Trophoblast cell (in vitro differentiated cells and primary cell): ENCODE results near the gene BAZ1B.

Experiments
- DNase-seq, 2 donors: peaks; one replicate each; pipeline ENCODE4 v3.0.0-alpha.2; 2016
- H2AFZ ChIP-seq: 2 replicates; pipeline ENCODE4 v1.6.1; 2013; ENCODE audit warnings: low read length, moderate library complexity, mild to moderate bottlenecking; ENCODE audit not compliant: insufficient read depth, poor library complexity
- H2AK5ac ChIP-seq: 2 replicates; pipeline ENCODE4 v1.6.1; 2013; ENCODE audit warnings: mild to moderate bottlenecking, low read length
- H2BK120ac ChIP-seq: 2 replicates; pipeline ENCODE4 v1.6.1; 2013; ENCODE audit warnings: low read length, mild to moderate bottlenecking, moderate library complexity; ENCODE audit not compliant: insufficient read depth, poor library complexity
- H2BK12ac ChIP-seq: 2 replicates; pipeline ENCODE4 v1.6.1; 2013; ENCODE audit warnings: mild to moderate bottlenecking, low read length, moderate library complexity
- H2BK5ac ChIP-seq: 2 replicates; pipeline ENCODE4 v1.6.1; 2013; ENCODE audit warnings: low read length, low read depth, moderate library complexity, mild to moderate bottlenecking; ENCODE audit not compliant: poor library complexity
- H3K14ac ChIP-seq: 2 replicates; pipeline ENCODE4 v1.6.1; 2013; ENCODE audit warnings: mild to moderate bottlenecking, low read length
- H3K18ac ChIP-seq: 2 replicates; pipeline ENCODE4 v1.6.1; 2013; ENCODE audit warnings: mild to moderate bottlenecking, low read length
- H3K23ac ChIP-seq: 2 replicates; pipeline ENCODE4 v1.6.1; 2013; ENCODE audit warnings: low read length
- H3K27ac ChIP-seq: 2 replicates; pipeline ENCODE4 v1.5.1; 2013; ENCODE audit warnings: low read depth, mild to moderate bottlenecking, inconsistent platforms, low read length, moderate library complexity
- H3K27me3 ChIP-seq: 2 replicates; pipeline ENCODE4 v1.6.1; 2013; ENCODE audit warnings: inconsistent platforms, mild to moderate bottlenecking, low read length, moderate library complexity; ENCODE audit not compliant: insufficient read depth
- H3K36me3 ChIP-seq, 2 experiments: 1 replicate in 1 of 2; 2 replicates in 1 of 2; pipeline ENCODE4 v1.6.1; 2013; ENCODE audit warnings: low read length in 2 of 2, mild to moderate bottlenecking in 2 of 2, moderate library complexity in 1 of 2; ENCODE audit not compliant: insufficient read depth in 2 of 2, control insufficient read depth in 1 of 2
- H3K4ac ChIP-seq: 2 replicates; pipeline ENCODE4 v1.6.1; 2013; ENCODE audit warnings: low read depth, mild to moderate bottlenecking, low read length, moderate library complexity
- H3K4me1 ChIP-seq, 2 experiments: 1 replicate in 1 of 2; 2 replicates in 1 of 2; pipeline ENCODE4 v1.6.1; 2013; ENCODE audit warnings: low read length in 2 of 2, mild to moderate bottlenecking in 2 of 2, moderate library complexity in 1 of 2; ENCODE audit not compliant: insufficient read depth in 2 of 2, control insufficient read depth in 1 of 2
- H3K4me2 ChIP-seq: 2 replicates; pipeline ENCODE4 v1.6.1; 2013; ENCODE audit warnings: inconsistent platforms, mild to moderate bottlenecking, low read length, moderate library complexity
- H3K4me3 ChIP-seq: 2 replicates; pipeline ENCODE4 v1.5.1; 2013; ENCODE audit warnings: mild to moderate bottlenecking, low read depth, low read length, inconsistent platforms
- H3K79me1 ChIP-seq: one replicate; pipeline ENCODE4 v1.6.1; 2013; ENCODE audit warnings: low read length
- H3K79me2 ChIP-seq: 2 replicates; pipeline ENCODE4 v1.6.1; 2013; ENCODE audit warnings: low read length, mild to moderate bottlenecking; ENCODE audit not compliant: control insufficient read depth, insufficient read depth, poor library complexity
- H3K9ac ChIP-seq: 2 replicates; pipeline ENCODE4 v1.6.1; 2013; ENCODE audit warnings: mild to moderate bottlenecking, low read length
- H3K9me3 ChIP-seq: 2 replicates; pipeline ENCODE4 v1.6.1; 2013; ENCODE audit warnings: low read depth, mild to moderate bottlenecking, control low read depth, inconsistent platforms, low read length; ENCODE audit not compliant: insufficient read depth
- H4K12ac ChIP-seq: 2 replicates; pipeline ENCODE4 v1.6.1; 2013; ENCODE audit warnings: low read depth, mild to moderate bottlenecking, low read length, moderate library complexity
- H4K8ac ChIP-seq: 2 replicates; pipeline ENCODE4 v1.6.1; 2013; ENCODE audit warnings: low read depth, mild to moderate bottlenecking, low read length, moderate library complexity
- H4K91ac ChIP-seq: one replicate; pipeline ENCODE4 v1.6.1; 2013; ENCODE audit warnings: low read depth, mild to moderate bottlenecking, low read length, moderate library complexity
- WGBS: extraction: QIAGEN DNeasy Blood & Tissue Kit; methylation state at CpG from one replicate; pipeline ENCODE4 v1.1.7; 2013; ENCODE audit warnings: missing lambda C conversion rate; ENCODE audit not compliant: insufficient read length, insufficient coverage; ENCODE audit errors: extremely low coverage; 5-methylcytosine and 5-hydroxymethylcytosine counted together

BAZ1B gene

DNA sequence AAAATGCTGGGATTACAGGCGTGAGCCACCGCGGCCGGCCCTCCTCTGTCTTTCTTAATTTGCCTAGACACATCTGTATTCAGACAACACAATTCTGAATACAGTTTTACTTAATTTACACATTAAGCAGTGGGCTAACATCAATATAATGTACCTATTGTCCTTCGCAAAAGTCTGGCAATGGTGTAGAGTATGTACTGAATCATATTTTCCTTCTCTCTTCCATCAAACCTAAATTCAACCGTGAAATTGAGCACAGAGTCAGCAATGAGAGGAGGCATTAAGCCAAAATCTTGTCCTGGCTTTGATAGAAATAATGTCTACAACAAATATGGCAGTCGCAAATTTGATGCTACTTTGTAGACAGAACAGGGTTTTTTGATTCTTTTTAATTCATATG, 58.1 kb downstream of the BAZ1B start:
- Histone ChIP-seq H3K36me3 (peaks cover 41 to 51% of the 10 kb centered on the region in 2 experiments), H2BK12ac (no peak overlapping the region), H4K12ac (no peak overlapping the region), H2AK5ac (no peak overlapping the region), H3K4me1 (no peaks in the 10 kb centered on the region), H3K18ac (no peak overlapping the region), H4K8ac (no peak overlapping the region), H2BK5ac (no peak overlapping the region), H3K23ac (no peak overlapping the region), H3K4ac (no peak overlapping the region), H2AFZ (no peak overlapping the region), H2BK120ac (no peak overlapping the region), H3K9me3 (no peaks in the 10 kb centered on the region), H3K4me3 (no peak overlapping the region), H3K4me2 (no peak overlapping the region), H3K27ac (no peak overlapping the region), H3K79me1 (no peaks in the 10 kb centered on the region), H3K27me3 (no peaks in the 10 kb centered on the region), H3K14ac (no peak overlapping the region), H3K9ac (no peak overlapping the region), H3K79me2 (no peaks in the 10 kb centered on the region), H4K91ac (no peak overlapping the region)
- no CpG with 5 or more reads among the region's 7 CpGs for WGBS
- no peak for DNase-seq

DNA sequence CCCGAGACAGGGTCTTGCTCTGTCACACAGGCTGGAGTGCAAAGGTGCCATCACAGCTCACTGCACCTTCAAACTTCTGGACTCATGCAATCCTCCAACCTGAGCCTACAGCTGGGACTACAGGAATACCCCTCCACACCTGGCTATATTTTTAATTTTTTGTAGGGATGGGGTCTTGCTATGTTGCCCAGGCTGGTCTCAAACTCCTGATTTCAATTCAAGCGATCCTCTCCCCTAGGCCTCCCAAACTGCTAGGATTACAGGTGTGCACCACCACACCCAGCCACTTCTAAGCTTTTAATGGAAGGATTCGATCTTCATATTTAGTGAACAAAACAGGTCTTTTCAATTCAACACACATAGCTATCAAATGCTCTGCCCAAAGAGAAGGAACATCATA, 58.8 kb downstream of the BAZ1B start:
- H3K18ac ChIP-seq = no peak overlapping the region
- no peaks in the 10 kb centered on the region for H3K27me3 ChIP-seq
- no peaks in the 10 kb centered on the region for H3K9me3 ChIP-seq
- H2BK5ac ChIP-seq = no peak overlapping the region
- no peak overlapping the region for H3K4me3 ChIP-seq
- peaks cover 45 to 53% of the 10 kb centered on the region in 2 experiments for H3K36me3 ChIP-seq
- no peaks in the 10 kb centered on the region for H3K79me2 ChIP-seq
- no peak overlapping the region for H3K23ac ChIP-seq
- H3K9ac ChIP-seq = no peak overlapping the region
- H4K91ac ChIP-seq = no peak overlapping the region
- no peak for DNase-seq
- no peak overlapping the region for H2AK5ac ChIP-seq
- WGBS = no CpG with 5 or more reads among the region's 3 CpGs
- no peak overlapping the region for H3K14ac ChIP-seq
- H3K4me2 ChIP-seq = no peak overlapping the region
- no peaks in the 10 kb centered on the region for H3K79me1 ChIP-seq
- H4K12ac ChIP-seq = no peak overlapping the region
- H2BK12ac ChIP-seq = no peak overlapping the region
- H3K27ac ChIP-seq = no peak overlapping the region
- no peak overlapping the region for H4K8ac ChIP-seq
- H3K4me1 ChIP-seq = no peaks in the 10 kb centered on the region
- no peak overlapping the region for H2BK120ac ChIP-seq
- no peak overlapping the region for H3K4ac ChIP-seq
- no peak overlapping the region for H2AFZ ChIP-seq

DNA sequence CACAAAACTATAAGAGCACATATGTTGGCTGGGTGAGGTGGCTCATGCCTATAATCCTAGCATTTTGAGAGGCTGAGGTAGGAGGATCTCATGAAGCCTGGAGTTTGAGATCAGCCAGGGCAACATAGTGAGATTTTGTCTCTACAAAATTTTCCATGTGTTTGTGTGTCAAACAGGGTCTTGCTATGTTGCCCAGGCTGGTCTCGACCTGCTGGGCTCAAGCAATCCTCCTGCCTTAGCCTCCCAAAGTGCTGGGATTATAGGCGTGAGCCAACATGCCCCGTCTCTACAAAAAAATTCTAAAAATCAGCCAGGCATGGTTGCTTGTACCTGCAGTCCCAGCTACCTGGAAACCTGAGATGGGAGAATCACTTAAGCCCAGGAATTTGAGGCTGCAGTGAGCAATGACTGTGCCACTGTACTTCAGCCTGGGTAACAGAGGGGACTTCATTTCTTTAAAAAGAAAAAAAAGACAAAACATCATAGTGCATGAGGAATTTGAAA, 60.3 kb downstream of the BAZ1B start:
- no peak overlapping the region for H3K14ac ChIP-seq
- no peak overlapping the region for H3K23ac ChIP-seq
- H4K91ac ChIP-seq = no peak overlapping the region
- no peaks in the 10 kb centered on the region for H3K79me2 ChIP-seq
- WGBS = no CpG with 5 or more reads among the region's 3 CpGs
- H3K79me1 ChIP-seq = no peaks in the 10 kb centered on the region
- H4K12ac ChIP-seq = no peak overlapping the region
- no peak overlapping the region for H3K4me2 ChIP-seq
- peak; percentile 56 to 79 for DNase-seq
- H3K4me3 ChIP-seq = no peak overlapping the region
- H3K36me3 ChIP-seq = peaks cover 47 to 55% of the 10 kb centered on the region in 2 experiments
- no peak overlapping the region for H4K8ac ChIP-seq
- peaks cover 0 to 2% of the 10 kb centered on the region in 2 experiments for H3K4me1 ChIP-seq
- no peak overlapping the region for H2BK120ac ChIP-seq
- H3K9ac ChIP-seq = no peak overlapping the region
- H2BK12ac ChIP-seq = no peak overlapping the region
- no peak overlapping the region for H2BK5ac ChIP-seq
- no peak overlapping the region for H3K27ac ChIP-seq
- H3K9me3 ChIP-seq = no peaks in the 10 kb centered on the region
- H2AFZ ChIP-seq = no peak overlapping the region
- no peak overlapping the region for H3K4ac ChIP-seq
- no peak overlapping the region for H2AK5ac ChIP-seq
- no peak overlapping the region for H3K18ac ChIP-seq
- H3K27me3 ChIP-seq = no peaks in the 10 kb centered on the region

DNA sequence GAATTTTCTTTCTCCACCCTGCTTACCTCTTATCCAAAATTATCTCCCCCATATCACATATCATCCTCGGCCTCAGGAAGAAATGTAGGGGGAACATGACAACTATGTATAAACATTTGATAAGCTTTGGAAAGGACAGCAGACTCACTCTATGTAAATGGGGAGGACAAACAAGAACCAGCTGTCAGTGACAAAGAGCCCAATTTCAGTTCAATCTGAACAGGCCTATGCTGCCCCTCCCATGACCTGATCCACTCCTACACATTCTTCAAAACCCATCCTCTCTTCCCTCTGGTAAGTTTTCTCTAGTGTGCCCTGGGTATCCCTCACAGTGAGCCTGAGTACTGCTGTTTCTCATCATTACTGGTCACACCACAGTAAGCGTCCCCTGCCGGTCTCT, 67.7 kb downstream of the BAZ1B start:
- H2BK5ac ChIP-seq = no peak overlapping the region
- H2AFZ ChIP-seq = no peak overlapping the region
- H3K9me3 ChIP-seq = no peaks in the 10 kb centered on the region
- no peak overlapping the region for H2BK12ac ChIP-seq
- no peaks in the 10 kb centered on the region for H3K27me3 ChIP-seq
- no peak overlapping the region for H3K23ac ChIP-seq
- no peak overlapping the region for H2AK5ac ChIP-seq
- no peak overlapping the region for H3K9ac ChIP-seq
- H4K12ac ChIP-seq = no peak overlapping the region
- H3K4me1 ChIP-seq = peaks cover 0 to 2% of the 10 kb centered on the region in 2 experiments
- no peak overlapping the region for H3K4me3 ChIP-seq
- H3K79me1 ChIP-seq = no peaks in the 10 kb centered on the region
- H3K14ac ChIP-seq = no peak overlapping the region
- no peak overlapping the region for H4K8ac ChIP-seq
- H3K36me3 ChIP-seq = peaks cover 36 to 52% of the 10 kb centered on the region in 2 experiments
- DNase-seq = no peak
- H2BK120ac ChIP-seq = no peak overlapping the region
- no peak overlapping the region for H3K4ac ChIP-seq
- no CpG with 5 or more reads among the region's 3 CpGs for WGBS
- no peak overlapping the region for H3K4me2 ChIP-seq
- H3K18ac ChIP-seq = no peak overlapping the region
- no peak overlapping the region for H4K91ac ChIP-seq
- no peak overlapping the region for H3K27ac ChIP-seq
- no peaks in the 10 kb centered on the region for H3K79me2 ChIP-seq
